ENCODE data around the gene DDAH2.

The DDAH2 gene

DNA sequence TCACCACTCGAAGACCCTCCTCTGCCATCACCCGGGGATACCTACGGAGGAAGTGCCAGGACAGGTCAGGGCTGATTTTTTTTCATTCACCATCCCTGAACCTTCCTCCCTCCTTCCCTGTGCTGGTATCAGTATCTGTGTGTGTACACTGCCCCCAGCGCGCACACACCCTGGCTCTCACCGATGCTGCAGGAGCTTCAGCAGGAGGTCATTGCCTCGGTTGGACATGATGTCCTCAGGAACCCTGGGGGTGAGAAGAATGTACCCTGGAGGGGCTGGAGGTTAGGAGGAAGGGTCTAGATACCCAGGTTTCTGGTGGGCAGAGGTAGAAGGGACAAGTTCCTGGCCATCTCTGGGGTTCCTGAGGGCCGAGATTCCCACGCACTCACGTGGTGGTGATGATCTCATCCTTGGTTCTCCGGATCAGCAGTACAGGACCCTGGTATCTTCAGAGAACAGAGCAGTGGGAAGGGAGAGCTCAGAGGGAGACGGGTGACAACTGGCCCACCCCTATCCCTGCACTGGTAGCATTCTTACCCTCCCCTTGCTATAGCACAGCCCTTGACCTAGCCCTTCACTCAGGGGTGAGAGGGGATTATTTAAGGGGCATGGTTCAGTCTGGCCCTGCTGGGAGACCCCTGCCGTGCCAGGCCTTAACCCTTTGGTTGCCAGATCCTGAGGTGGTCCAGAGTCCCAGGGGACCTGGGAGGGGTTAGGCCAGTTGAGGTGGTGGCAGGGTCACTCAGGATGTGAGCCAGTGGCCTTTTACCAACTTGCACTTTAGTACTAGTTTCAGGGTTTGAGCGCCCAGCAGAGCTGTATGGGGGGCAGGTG lies 41.0 kb downstream of the DDAH2 start:
- no peak for DNase-seq

- DNase-seq, result no peak
Measured at GRCh38 chr6:31687321-31687720, 41.8 kb downstream of the DDAH2 start.

GRCh38 chr6:31686483-31686882 lies 42.6 kb downstream of the DDAH2 start:
- no peak for DNase-seq

DNA sequence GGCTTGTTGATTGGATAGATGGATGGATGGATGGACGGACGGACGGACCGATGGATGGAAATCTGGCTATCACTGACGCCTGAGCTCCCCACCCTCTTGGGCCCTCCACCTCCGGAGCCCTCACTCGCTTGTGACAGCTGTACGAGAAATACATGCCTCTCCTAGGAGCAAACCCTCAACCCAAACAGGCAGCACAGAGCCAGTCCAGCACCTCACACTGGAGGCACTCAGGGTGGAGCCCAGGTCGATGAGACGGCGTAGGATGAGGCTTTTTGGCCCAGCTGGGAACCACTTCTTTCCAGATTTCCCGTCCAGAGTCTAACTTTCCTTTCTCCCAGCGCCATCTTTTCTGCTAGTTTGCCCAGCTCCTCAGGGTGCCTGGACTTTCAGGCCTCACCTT lies 45.5 kb downstream of the DDAH2 start:
- no peak for DNase-seq

DNA sequence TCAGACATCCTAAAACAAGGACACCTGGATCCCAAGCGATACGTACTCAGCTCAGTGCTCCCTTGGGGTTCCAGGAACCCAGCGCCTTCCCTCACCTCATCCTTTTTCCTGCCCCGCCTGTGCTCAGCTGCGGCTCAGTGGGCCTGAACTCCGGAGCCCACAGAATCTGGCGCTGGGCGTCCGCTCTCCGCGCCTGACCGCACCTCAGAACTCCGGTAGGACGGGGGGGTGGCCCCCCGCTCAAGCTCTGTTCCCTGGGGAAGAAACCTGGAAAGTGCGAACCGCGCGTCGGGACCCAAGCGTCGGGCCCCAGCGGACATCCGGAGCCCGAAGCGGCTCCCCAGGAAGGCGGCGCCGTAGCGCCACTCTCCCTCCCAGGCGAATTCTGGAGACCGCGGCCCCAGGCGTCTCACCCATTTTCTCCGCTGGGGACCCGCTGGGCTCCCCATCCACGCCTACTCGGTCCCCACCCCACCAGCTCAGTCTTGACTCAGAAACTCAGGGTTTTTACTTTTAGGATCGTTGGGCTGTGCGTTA lies 47.9 kb downstream of the DDAH2 start:
- peak; percentile 30 for DNase-seq

GRCh38 chr6:31680226-31681134 lies 48.6 kb downstream of the DDAH2 start, which contains the start of gene LY6G5C:
Gene LY6G5C (minus strand): TSS chr6:31681067. CDS start chr6:31680373, 694 bp downstream.
- DNase-seq, result peak; percentile 64

DNA sequence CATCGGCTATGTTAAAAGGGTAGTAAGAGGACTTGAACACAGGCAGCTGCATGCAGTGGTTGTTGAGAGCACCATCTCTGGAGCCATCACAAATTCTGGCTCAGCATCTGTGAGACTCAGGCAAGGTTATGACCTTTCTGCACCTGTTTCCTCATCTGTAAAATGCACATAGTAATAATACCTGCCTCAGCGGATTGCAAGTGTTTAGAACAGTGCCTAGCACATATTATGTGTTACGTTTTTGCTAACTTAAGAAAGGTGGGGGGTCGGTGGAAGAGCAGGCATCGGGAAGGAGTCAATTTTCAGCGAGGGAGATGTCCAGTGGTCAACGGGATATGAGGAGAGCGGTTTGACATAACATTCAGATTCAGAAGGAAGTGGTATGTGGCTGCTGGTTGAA lies 51.1 kb downstream of the DDAH2 start:
- no peak for DNase-seq

Data from stimulated activated naive CD4-positive, alpha-beta T cell treated with Interleukin-2 at 50 U/mL for 16 hours (primary cell).